BJ (cell line): ENCODE results near the gene OR51E1. TPM values are rescaled to one million over a fixed set of nuclear protein-coding genes. Genes with fewer than 3 reads are reported as not detected.

Experiments
- CTCF ChIA-PET: fragments of 350-600 bp; formaldehyde crosslinking; extraction: SDS; loops from one replicate; lab custom pipeline; 2021; ENCODE audit warnings: antibody characterized with exemption, inconsistent platforms; lab: Yijun Ruan, JAX
- POLR2A ChIA-PET: fragments of 300-600 bp; sonication (Branson Sonifier 250); formaldehyde crosslinking; extraction: SDS; loops from one replicate; lab custom pipeline; 2021; ENCODE audit warnings: antibody characterized with exemption; lab: Charles Lee
- DNase-seq: peaks from one replicate; pipeline ENCODE4 v3.0.0-alpha.2; 2011; ENCODE audit warnings: low read depth
- H3K27me3 ChIP-seq: 2 replicates; pipeline ENCODE4 v1.6.0; 2011; ENCODE audit warnings: low read length; ENCODE audit not compliant: control insufficient read depth, insufficient read depth
- H3K36me3 ChIP-seq: 2 replicates; pipeline ENCODE4 v1.5.1; 2011; ENCODE audit warnings: low read length; ENCODE audit not compliant: control insufficient read depth, insufficient read depth
- H3K4me3 ChIP-seq: 2 replicates; pipeline ENCODE4 v1.5.1; 2011; ENCODE audit warnings: low read depth, mild to moderate bottlenecking, control low read depth, low read length
- polyA plus RNA-seq: library from polyadenylated mRNA; depleted of rRNA; stranded (reverse); fragments of >200 nt; gene quantifications from 2 replicates; pipeline ENCODE4 v1.2.3, GENCODE V29; 2011
- TF ChIP-seq, protein P1 (sequence below): IDR thresholded peaks from 2 replicates; pipeline ENCODE4 v1.5.1; 2011; ENCODE audit warnings: low read depth, mild to moderate bottlenecking, control low read depth, inconsistent platforms, low read length, moderate library complexity; ENCODE audit not compliant: insufficient read depth

OR51E1 gene
- polyA plus RNA-seq, 1 experiment: not detected

DNA sequence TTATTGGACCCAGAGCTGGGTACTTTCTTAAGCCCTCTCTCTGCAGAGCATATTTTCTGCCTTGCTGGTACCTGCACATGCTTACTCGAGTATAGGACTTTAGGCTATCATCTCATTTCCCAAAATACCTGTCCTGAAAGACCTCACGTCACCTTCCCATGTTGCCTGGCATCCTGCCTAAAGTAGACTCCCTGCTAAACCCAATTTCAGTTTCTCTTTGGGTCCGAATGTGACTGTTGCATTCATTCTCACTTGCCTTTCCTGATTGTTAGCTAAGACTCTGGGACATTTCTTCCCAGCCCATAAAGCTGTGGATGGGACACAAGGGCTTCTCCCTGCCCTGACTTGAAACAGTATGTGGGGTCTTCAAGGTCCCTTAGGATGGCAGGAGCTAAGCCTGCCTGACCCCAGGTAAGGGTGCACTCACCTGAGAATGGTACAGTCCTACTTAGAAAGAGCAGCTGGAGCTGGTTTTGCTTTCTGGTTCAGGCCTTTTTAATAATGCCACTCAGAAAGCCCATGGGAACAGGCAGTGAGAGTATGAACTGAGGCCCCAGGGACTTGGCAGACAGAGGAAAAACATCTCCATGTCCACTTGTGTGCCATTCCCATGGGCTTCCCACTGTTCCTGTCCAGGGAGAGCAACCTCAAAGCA, 41.0 kb downstream of the OR51E1 start:
- no peak for DNase-seq

DNA sequence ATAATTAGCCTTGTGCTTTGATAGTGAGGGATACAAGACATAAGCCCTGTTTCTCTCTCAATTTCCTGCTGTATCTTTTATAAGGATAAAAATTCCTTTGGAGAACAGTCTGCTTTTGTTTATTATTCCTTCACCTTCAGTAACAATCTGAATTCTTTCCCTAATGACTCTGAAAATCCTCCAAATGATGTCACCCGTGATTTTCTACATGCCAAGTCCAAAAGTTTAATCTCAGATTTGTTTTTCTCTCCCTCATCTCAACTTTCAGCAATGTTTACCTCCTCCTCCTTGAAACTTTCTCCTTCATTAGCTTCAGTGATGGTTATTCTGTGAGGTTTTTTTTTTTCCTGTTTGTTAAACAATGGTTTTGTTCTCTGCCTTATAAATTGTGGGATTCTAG, 51.7 kb downstream of the OR51E1 start:
- TF ChIP-seq, protein P1, sequence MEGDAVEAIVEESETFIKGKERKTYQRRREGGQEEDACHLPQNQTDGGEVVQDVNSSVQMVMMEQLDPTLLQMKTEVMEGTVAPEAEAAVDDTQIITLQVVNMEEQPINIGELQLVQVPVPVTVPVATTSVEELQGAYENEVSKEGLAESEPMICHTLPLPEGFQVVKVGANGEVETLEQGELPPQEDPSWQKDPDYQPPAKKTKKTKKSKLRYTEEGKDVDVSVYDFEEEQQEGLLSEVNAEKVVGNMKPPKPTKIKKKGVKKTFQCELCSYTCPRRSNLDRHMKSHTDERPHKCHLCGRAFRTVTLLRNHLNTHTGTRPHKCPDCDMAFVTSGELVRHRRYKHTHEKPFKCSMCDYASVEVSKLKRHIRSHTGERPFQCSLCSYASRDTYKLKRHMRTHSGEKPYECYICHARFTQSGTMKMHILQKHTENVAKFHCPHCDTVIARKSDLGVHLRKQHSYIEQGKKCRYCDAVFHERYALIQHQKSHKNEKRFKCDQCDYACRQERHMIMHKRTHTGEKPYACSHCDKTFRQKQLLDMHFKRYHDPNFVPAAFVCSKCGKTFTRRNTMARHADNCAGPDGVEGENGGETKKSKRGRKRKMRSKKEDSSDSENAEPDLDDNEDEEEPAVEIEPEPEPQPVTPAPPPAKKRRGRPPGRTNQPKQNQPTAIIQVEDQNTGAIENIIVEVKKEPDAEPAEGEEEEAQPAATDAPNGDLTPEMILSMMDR: no peak
- H3K4me3 ChIP-seq: no peak overlapping the region
- ChIA-PET CTCF (no interaction called here), POLR2A (no interaction called here)
- no peak for DNase-seq
- H3K36me3 ChIP-seq: no peaks in the 10 kb centered on the region
- H3K27me3 ChIP-seq: no peaks in the 10 kb centered on the region

More for the DNA sequence above, 41.0 kb downstream of the OR51E1 start:
- Histone ChIP-seq H3K27me3 (no peaks in the 10 kb centered on the region), H3K4me3 (no peak overlapping the region), H3K36me3 (no peaks in the 10 kb centered on the region)
- ChIA-PET POLR2A (no interaction called here), CTCF (no interaction called here)
- TF ChIP-seq, protein P1: no peak

DNA sequence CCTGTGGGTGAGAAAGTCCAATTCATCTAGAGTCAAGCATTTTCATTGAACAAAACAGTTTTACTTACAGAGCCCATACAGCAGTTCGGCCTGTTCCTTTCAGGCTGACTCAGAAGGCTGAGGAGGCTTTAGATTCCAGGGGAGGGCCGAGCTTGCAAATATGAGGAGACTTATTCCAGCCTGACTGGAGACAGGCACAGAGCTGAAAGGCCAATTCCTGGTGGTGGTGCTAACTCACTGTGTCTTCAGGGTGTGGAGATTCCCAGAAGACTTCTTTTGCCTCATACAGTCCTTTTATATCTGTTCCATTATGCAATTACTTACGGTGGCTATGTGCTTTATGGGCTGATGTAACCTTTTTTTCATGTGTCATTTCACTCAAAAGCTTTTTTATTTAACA, 53.8 kb downstream of the OR51E1 start, which contains the start of gene OR51E2:
Gene OR51E2 (minus strand): TSS at position 269 of the 400 bp plus-strand sequence. CDS start 15,142 bp downstream, outside the sequence.
- no peak for DNase-seq
- TF ChIP-seq, protein P1: no peak

DNA sequence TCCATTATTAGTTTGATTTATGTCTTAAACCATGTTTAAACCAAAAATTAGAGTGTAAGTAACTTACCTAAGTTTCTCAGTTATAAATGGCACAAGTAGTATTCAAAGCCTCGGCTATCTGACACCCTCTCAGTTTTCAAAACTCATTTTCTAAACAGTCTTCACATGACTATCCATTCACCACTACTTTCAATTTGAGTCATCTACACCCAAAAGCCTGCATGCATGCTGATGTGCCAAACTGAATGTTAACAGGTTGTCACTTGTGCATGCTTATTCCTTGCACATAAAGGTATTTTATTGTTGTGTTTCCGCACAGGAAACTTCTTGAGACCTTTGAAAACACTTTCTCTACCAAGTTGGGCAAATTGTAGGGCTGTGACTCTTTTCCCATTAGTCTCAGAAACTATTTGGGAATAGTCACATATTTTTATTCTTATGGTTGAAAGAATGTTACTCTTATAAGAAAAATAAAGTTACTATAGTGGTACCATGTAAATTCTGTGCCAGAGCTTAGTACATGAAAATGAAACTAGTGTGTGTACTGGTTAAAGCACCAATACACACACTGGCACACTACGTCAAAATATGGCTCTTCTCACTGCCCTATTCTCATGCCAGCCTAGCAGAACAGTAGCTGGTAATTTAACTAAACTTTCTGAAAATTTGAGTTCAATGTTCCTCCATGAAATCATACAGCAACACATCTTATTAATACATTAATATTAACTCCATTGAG, 56.1 kb downstream of the OR51E1 start:
- Histone ChIP-seq H3K4me3 (no peak overlapping the region), H3K27me3 (no peaks in the 10 kb centered on the region), H3K36me3 (no peaks in the 10 kb centered on the region)
- TF ChIP-seq, protein P1: no peak
- CTCF ChIA-PET: no interaction called here
- no peak for DNase-seq
- POLR2A ChIA-PET: no interaction called here

More for the DNA sequence above, 53.8 kb downstream of the OR51E1 start, which contains the start of gene OR51E2:
- H3K36me3 ChIP-seq: no peaks in the 10 kb centered on the region
- H3K4me3 ChIP-seq: no peak within 1 kb of the TSS
- no peaks in the 10 kb centered on the region for H3K27me3 ChIP-seq
- ChIA-PET CTCF (interaction anchor here (1.3 kb wide), 1 partner anchor 61 kb away, joined by 3 read pairs; the partner anchor contains the start of gene OR51D1), POLR2A (no interaction called here)

DNA sequence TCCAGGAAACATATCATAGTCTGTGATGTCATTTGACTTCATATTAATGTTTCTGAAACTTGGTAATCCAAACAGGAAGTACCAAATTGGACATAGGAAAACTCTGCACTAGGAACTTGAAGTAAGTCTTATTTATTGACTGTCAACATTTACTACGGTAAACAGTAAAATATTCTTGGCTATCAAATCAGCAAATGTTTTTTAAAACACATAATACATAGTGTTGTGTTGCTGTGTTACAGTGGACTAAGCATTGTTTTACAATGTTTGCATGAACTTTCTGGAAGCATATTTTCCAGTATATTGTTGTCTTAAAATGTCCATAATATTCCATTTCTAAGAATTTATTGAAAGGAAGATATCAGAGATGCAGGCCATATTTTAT, 56.6 kb downstream of the OR51E1 start:
- H3K4me3 ChIP-seq: no peak overlapping the region
- TF ChIP-seq, protein P1: no peak
- no peaks in the 10 kb centered on the region for H3K36me3 ChIP-seq
- POLR2A ChIA-PET: no interaction called here
- no peaks in the 10 kb centered on the region for H3K27me3 ChIP-seq
- CTCF ChIA-PET: no interaction called here
- no peak for DNase-seq
